Measurements from ENCODE around the gene METRN.

DNA sequence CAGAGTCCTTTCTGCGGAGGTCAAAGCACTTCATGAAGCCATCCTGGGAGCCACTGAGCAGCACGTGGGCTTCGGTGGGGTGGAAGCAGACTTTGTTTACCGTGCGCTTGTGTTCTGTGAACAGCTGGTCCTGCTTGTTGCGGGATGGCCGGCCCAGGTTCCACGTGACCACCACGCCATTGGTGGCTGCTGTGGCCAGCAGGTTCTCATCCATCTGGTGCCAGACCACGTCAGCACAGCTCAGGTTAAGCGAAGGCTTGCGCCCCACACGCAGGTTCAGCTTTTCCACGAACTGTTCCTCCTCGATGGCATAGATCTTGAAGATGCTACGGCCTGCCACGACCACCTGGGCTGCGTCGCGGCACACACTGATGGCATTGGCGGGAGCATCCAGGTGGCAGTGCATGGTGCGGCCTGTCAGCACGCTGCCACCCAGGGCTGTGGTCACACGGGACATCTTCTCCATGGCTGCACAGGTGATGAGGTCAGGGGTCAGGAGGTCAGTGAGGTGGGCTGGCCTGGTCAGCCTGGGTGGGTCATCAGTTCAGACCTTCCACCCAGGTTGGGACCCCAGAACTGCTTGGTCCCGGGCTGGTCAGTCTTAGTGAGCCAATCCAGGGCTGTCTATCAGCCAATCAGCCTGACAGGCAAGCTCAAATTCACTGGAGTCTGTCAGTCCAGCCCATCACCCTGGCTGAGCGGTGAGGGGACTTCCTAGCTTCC lies 25.6 kb upstream of the METRN start:
- TF ChIP-seq CTCF (IDR thresholded peaks at IDR 0.05) (no peak), POLR2A (IDR thresholded peaks at IDR 0.05) (no peak)

All from body of pancreas (tissue), 4 donors.